HG03159 (cell line): ENCODE results near the gene GNG13.
"Not testable (repeated sequence)": the region's sequence is repeated elsewhere in the genome, so short reads cannot be mapped to it uniquely, and the experiment has no call there.

Experiments
- ATAC-seq: cut with Tn5 transposase; IDR thresholded peaks from one replicate; pipeline ENCODE4 v1.9.1; 2021; ENCODE audit warnings: mild to moderate bottlenecking, moderate library complexity; ENCODE audit not compliant: unreplicated experiment

GNG13 gene

DNA sequence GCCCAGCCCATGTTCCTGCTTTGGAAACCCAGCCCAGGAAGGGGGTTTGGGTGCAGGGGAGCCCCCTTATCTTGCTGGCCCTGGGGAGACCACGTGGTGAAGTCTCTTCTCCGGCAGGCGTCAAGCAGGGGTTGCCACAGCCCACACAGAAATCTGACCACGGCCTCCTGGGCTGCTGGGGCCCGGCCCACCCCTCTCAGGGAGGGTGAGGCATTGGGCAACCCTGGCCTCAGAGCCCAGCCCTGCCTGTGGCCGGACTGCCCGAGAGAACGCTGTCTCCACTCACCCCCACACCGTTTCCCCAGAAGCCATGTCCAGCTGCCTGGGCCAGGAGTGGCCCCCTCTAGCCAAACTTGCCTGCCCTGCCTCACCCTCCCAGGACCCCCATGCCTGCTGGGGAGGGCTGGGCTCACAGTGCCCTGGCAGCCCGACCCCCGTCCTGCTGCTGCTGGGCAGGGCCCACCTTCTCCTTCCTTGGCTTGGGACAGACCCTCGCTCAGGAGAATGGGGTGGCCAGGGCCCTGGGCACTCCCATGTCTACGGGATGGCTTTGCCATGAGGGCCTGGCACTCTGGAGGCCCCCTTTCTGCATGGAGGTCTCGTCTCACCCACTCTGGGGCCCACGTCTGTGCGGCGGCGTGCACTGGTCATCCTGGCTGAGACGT lies 19.1 kb downstream of the GNG13 start:
- ATAC-seq, result no peak

DNA sequence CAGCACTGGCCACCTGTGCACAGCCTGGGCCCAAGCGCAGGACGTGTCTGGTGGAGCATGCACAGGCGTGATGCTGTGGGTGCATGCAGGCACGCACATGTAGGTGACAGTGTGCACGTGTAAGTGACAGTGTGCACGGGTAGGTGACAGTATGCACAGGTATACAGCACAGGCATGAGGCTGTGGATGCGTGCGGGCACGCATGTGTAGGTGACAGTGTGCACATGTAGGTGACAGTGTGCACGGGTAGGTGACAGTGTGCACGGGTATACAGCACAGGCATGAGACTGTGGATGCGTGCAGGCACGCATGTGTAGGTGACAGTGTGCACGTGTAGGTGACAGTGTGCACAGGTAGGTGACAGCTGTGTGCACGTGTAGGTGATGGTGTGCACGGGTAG lies 20.2 kb downstream of the GNG13 start:
- ATAC-seq, result no peak

DNA sequence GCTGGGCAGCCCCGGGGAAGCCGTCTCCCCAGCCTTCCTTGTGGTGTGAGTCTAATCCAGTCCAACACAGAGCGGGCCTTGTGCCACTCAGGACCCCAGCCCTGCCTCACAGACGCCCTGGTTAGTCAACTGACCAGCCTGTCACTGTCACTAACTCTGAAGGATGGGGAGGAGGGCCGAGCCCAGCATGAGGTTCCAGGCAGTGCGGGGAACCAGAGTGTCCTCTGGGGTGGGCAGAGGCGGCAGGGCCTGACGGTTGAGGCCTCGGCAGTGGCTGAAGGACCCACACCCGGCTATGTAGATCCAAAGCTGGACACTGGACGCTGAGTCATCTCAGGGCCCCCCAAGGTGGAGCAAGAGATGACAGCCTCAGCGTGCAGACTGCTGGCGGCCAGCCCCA lies 21.0 kb downstream of the GNG13 start:
- no peak for ATAC-seq

DNA sequence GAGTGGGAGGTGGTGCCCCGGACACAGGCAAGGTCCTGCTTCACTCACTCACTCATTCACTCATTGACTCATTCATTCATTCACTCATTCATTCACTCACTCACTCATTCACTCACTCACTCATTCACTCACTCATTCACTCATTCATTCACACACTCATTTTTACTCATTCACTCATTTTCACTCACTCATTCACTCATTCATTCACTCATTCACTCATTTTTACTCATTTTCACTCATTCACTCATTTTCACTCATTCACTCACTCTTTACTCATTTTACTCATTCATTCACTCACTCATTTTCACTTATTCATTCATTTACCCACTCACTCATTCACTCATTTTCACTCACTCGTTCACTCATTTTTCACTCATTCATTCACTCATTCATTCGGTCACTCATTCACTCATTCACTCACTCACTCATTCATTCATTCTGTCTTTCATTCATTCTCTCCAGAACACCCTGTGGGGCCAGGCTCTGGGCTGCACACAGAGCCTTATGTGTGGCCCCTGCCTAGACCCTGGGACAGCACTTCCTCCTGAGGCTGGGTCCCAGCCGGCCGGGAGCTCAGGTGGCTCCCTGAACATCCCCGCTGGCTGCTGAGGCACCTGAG lies 21.5 kb downstream of the GNG13 start:
- ATAC-seq, result no peak

DNA sequence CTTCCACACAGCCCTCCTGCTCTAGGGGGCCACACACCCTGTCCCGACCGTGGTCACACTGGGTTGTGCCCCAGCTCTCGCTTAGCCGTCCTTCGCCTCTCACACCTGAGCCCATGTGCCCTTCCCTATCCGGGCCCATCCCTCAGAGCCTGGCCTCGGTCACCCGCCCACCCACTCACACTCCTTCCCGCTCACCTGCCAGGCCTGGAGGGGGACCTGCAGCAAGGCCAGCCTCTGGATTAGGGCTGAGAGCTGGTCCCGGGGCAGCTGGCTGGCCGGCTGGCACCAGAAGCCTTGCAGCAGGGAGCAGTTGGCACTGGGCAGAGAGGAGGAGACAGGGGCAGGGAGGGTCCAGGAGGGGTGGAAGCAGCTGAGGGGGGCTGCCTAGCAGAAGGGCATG lies 22.1 kb downstream of the GNG13 start:
- ATAC-seq, result no peak

DNA sequence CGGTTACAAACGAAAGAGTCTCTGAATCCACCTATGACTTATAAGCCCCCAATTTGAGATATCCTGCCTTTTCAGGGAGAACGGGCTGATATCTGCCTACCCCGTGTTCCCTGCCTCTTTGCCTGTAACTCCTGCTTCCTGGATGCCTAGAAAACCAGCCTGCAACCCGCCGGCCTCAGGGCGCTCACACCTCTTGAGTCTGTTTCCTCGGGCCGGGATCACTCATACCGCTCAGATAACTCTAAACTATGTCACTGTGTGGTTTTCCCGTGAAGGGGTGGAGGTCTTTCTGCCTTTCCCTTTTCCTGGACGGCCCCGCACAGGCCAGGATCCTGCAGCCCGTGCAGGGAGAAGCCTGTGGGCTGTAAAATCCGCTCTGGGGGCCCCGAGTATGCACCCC lies 22.7 kb downstream of the GNG13 start:
- ATAC-seq, result no peak

DNA sequence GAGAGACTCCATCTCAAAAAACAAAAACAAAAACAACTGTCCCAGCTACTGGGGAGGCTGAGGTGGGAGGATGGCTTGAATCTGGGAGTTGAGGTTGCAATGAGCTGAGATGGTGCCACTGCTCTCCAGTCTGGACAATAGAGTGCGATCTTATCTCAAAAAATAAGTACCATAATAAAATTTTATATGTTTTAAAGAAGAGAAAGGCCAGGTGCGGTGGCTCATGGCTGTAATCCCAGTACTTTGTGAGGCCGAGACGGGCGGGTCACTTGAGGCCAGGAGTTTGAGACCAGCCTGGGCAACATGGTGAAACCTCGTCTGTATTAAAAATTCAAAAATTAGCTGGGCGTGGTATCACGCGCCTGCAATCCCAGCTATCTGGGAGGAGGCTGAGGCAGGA lies 23.7 kb downstream of the GNG13 start:
- ATAC-seq, result no peak

DNA sequence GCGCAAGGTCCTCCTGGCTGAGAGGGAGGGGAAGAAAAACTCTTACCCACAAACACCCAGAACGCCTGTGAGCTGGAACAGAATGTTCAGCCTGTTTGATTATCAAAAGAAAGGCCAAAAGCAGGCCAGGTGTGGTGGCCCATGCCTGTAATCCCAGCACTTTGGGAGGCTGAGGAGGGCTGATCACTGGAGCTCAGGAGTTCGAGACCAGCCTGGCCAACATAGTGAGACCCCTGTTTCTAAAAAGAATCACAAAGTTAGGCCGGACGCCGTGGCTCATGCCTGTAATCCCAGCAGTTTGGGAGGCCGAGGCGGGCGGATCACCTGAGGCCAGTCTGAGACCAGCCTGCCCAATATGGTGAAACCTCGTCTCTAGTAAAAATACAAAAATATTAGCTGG lies 24.2 kb downstream of the GNG13 start:
- not testable (repeated sequence) for ATAC-seq

DNA sequence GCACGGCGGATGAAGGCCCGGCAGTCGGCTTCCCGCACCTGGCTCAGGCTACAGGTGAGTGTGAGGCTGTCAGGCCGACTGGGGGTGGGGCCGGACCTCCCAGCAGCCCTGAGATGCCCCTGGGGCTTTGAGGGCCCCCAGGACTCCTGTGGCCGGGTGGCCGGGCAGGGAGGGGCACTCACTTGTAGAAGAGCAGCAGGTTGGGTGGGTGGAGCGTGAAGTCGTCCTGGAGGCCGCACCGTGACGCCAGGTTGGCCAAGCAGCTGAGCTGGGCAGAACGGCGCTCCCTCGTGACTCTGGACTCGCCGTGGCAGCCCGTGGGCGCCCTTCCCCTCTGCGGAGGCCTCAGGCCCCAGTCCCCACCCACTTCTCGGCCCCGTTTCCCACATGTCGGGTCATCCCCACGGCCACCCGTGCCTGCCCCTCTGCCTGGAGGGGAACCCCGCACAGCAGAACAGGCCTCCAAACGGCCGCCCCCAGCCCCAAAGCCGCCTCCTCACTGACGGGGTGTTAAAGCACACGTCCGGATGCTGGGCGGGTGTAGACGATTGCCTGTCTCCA lies 25.2 kb downstream of the GNG13 start:
- ATAC-seq, result no peak

DNA sequence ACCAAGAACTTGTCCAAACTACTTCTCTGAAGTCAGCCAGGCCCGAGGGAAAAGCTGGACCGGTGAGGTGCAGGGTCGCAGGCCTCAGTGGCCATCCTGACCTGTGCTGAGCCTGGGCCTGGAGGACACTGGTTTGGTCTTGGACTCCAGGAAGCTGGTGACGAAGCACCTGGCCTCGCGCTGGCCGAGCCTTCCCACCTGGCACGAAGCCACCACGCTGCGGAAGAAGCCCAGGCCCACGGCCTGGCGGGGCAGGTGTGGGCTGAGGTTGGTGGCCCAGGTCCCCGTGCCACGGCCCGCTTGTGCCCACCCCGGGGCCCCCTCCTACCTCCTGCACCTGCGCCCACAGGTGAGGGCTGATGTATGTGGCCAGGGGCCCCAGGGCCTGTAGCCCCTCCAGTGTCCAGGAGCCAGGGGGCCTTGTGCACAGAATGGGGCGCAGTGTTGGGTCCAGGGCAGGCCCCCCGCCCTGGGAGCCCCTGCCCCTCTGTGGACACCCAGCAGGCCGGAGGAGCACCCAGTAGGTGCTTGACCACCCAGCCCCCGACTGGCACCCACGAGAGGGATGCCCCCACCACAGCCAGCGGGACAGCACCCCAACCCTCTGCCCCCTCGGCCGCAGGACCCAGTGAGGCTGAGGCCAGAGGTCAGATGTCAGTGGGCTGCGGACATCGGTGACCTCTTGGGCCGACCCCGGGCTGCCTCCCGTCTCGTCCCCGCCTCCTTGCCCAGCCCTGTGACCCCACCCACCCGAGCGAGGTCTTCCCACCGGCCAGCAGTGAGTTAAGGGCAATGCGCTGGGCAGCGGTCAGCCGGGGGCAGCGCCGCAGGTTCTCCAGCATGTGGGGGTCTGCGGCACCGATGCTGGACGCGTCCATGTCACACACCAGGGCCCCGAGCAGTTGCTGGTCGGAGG lies 26.2 kb downstream of the GNG13 start:
- no peak for ATAC-seq

DNA sequence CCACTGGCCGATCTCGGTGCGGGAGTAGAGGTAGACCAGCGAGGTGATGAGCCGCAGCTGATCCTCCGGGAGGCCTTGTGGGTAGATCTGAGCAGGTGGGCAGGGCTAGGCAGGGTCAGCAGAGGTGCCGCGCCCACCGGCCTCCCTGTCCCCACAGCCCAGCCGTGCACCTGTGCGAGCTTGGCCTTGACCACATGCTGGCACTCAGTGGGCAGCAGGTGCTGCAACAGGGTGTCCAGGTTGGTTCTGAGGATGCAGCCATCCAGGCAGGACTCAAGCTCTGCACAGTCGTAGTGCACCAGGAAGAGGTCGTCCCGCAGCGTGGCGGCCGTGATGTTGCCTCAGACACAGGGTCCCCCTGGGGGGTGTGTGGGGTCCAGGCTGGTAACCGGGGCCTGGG lies 27.6 kb downstream of the GNG13 start:
- no peak for ATAC-seq

DNA sequence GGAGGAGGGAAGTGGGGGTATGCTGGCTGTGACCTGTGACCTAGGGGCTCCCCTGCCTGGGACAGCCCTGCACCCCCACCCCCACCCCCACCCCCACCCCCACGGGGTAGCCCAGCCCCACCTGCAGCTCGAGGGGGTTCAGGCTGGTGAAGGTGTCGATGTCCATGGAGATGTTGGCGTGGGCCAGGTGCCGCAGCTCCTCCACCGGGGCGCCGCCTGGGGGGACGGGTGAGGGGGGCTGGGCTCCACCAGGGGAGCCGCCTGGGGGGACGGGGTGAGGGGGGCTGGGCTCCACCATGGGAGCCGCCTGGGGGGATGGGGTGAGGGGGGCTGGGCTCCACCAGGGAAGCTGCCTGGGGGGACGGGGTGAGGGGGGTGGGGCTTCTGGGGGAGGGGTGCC lies 30.1 kb downstream of the GNG13 start:
- no peak for ATAC-seq

DNA sequence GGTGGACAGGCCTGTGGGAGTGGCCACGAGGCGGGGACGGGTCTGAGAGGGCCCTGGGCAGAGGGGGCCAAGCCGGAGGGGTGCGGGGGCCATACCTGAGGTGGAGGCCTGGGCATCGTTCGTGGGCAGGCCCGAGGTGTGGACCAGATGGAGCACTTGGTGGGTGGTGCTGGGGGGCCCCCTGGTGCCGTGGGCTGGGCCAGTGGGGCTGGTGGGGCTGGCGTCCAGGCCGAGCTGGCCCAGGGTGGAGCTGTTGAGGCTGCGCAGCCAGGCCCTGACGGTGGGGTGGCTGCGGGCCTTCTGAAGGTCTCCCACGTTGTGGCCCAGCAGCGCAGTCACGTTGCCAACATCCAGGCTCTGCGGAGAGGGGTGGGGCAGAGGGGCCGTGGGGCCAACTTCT lies 30.6 kb downstream of the GNG13 start:
- ATAC-seq, result no peak

DNA sequence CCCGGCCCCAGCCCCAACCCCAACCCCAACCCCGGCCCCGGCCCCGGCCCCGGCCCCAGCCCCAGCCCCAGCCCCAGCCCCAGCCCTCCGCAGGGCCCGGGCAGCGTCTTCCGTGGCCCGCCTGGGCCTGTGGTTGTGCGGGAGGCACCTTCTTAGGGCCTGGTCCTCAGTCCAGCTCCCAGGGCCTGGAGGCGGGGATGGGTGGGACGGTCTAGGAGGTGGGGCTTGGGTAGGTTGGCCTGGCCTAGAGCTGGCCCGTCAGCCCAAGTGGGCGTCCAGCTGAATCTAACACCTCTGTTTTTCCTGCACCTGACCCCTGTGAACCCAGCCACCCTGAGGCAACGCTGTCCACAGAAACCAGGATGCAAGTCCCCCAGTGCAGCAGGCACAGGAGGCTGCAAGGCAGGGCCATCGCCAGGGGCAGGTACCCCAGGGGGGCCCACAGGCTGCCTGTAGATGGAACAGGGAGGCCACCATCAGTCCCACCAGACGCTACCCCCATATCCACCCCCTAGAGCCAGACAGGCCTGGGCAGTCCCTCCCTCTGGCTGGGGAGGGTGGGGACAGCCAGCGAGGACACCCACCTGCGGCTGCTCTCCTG lies 31.2 kb downstream of the GNG13 start:
- ATAC-seq, result no peak

DNA sequence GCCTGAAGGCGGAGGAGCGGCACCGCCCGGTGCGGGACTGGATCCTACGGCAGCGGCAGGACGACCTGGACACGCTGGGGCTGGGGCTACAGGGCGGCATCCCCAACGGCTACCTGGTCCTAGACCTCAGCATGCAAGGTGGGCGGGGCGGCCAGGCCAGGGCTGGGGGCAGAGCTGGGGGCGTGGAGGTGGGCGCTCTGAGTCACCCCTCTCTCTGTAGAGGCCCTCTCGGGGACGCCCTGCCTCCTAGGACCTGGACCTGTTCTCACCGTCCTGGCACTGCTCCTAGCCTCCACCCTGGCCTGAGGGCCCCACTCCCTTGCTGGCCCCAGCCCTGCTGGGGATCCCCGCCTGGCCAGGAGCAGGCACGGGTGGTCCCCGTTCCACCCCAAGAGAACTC lies 32.1 kb downstream of the GNG13 start:
- ATAC-seq, result no peak

DNA sequence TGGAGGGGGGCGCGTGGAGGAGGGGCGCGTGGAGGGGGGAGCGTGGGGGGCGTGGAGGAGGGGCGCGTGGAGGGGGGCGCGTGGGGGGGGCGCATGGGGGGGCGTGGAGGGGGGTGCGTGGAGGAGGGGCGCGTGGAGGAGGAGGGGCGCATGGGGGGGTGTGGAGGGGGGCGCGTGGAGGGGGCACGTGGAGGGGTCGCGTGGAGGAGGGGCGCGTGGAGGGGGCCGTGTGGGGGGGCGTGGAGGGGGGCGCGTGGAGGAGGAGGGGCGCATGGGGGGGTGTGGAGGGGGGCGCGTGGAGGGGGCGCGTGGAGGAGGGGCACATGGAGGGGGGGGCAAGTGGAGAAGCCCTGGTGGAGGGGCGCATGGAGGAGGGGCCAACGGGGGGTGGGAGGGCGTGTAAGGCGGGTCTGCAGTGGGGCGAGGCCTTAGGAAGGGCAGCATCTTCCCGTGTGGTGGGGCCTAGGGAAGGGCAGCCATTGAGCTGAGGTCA lies 32.7 kb downstream of the GNG13 start:
- ATAC-seq, result no peak

DNA sequence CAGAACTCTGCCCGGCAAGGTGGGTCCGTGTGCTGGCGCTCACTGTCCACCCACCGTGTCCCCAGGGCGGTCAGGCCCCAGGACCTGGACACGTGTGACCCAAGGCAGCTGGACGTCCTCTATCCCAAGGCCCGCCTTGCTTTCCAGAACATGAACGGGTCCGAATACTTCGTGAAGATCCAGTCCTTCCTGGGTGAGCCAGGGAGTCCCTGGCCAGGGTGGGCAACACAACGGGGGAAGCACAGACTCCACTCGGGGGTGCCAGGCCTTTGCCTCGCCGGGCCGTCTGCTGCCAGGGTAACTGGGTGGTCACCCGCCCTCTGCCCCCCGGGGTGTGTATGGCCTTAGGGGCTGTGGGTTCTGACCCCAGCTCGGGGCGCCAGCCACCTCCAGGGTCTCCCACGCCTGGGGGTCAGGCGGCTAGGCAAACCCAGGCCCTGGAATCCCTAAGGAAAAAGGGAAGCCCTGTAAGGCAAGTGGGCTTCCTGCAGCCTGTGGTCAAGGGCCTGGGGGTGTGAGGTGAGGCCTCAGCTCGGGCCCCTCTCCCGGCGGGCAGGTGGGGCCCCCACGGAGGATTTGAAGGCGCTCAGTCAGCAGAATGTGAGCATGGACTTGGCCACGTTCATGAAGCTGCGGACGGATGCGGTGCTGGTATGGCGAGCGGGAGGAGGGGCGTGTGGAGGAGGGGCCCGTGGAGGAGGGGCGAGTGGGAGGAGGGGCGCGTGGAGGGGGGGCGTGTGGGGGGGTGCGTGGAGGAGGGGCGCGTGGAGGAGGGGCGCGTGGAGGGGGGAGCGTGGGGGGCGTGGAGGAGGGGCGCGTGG lies 33.5 kb downstream of the GNG13 start:
- ATAC-seq, result no peak

DNA sequence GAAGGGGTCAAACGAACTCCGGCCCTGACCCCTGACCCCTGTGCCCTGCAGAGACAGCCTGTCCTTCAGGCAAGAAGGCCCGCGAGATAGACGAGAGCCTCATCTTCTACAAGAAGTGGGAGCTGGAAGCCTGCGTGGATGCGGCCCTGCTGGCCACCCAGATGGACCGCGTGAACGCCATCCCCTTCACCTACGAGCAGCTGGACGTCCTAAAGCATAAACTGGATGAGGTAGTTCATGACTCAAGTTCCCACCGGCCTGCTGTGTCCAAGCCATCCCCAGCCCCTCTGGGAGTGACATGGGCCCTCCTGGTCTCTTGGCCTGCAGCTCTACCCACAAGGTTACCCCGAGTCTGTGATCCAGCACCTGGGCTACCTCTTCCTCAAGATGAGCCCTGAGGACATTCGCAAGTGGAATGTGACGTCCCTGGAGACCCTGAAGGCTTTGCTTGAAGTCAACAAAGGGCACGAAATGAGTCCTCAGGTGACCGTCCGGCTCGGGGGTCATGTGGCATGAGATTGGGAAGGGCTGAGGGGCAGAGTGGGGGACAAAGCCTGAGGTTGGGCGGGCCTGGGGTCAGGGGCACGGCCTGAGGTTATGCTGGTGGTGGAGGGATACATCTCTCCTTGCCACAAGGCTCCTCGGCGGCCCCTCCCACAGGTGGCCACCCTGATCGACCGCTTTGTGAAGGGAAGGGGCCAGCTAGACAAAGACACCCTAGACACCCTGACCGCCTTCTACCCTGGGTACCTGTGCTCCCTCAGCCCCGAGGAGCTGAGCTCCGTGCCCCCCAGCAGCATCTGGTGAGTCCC lies 34.3 kb downstream of the GNG13 start:
- ATAC-seq, result no peak

DNA sequence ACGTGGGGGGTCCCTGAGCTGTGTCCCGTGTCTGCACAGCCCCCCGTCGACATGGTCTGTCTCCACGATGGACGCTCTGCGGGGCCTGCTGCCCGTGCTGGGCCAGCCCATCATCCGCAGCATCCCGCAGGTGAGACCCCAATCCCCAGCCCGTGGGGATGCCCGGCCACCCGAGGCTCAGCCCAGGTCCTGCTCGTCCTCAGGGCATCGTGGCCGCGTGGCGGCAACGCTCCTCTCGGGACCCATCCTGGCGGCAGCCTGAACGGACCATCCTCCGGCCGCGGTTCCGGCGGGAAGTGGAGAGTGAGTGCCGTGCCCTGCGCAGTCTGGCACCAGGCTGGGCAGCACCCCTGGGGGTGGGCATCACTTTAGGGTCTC lies 35.1 kb downstream of the GNG13 start:
- ATAC-seq, result no peak
